LNCaP clone FGC (cell line): ENCODE results near the gene ZNF304.
A peak's percentile ranks its signal among the peaks of the same experiment; 100 is the strongest.

Source experiments
- DNase-seq: peaks from one replicate; pipeline ENCODE4 v3.0.0-alpha.2; 2011; ENCODE audit warnings: low read depth
- H3K4me3 ChIP-seq: 2 replicates; pipeline ENCODE4 v1.5.1; 2011; ENCODE audit warnings: mild to moderate bottlenecking, low read depth, low read length, control low read depth
- CTCF ChIP-seq: IDR thresholded peaks from 2 replicates; pipeline ENCODE4 v1.5.1; 2012; ENCODE audit warnings: mild to moderate bottlenecking; ENCODE audit not compliant: control insufficient read depth, insufficient read depth; ENCODE audit errors: extremely low read depth

ZNF304 gene

GRCh38 chr19:57389730-57390598, 38.9 kb downstream of the ZNF304 start, which contains the start of gene ZNF548:
TSS of gene ZNF548 (plus strand) at chr19:57389854. CDS start at chr19:57390100, 246 bp downstream.
- H3K4me3 ChIP-seq = peak within 1 kb of the TSS; percentile 71
- peak; percentile 94 for DNase-seq
- no peak for TF ChIP-seq CTCF

GRCh38 chr19:57395710-57396109, 44.6 kb downstream of the ZNF304 start:
- no peak for TF ChIP-seq CTCF
- H3K4me3 ChIP-seq = no peak overlapping the region
- DNase-seq = no peak

GRCh38 chr19:57398868-57399267, 47.8 kb downstream of the ZNF304 start:
- no peak for TF ChIP-seq CTCF
- no peak for DNase-seq
- no peak overlapping the region for H3K4me3 ChIP-seq

GRCh38 chr19:57403737-57404563, 52.9 kb downstream of the ZNF304 start:
- no peak overlapping the region for H3K4me3 ChIP-seq
- TF ChIP-seq CTCF = no peak
- no peak for DNase-seq

GRCh38 chr19:57406516-57407123, 55.5 kb downstream of the ZNF304 start:
- H3K4me3 ChIP-seq = no peak overlapping the region
- peak; percentile 91 for TF ChIP-seq CTCF
- DNase-seq = no peak
